Occipital lobe (tissue), 2 donors: ENCODE data around the gene CCDC116. TPM values are rescaled to one million over a fixed set of nuclear protein-coding genes. Genes with fewer than 3 reads are reported as not detected.
"Not testable (repeated sequence)": the region's sequence is repeated elsewhere in the genome, so short reads cannot be mapped to it uniquely, and the experiment has no call there.

Experiments used
- DNase-seq: peaks from one replicate; lab custom pipeline; 2025; lab: John Stamatoyannopoulos, UW
- total RNA-seq: library from RNA; depleted of rRNA; stranded (reverse); fragments of >200 nt; gene quantifications from one replicate; pipeline ENCODE4 v1.2.3, GENCODE V29; 2014

The CCDC116 gene, protein sequence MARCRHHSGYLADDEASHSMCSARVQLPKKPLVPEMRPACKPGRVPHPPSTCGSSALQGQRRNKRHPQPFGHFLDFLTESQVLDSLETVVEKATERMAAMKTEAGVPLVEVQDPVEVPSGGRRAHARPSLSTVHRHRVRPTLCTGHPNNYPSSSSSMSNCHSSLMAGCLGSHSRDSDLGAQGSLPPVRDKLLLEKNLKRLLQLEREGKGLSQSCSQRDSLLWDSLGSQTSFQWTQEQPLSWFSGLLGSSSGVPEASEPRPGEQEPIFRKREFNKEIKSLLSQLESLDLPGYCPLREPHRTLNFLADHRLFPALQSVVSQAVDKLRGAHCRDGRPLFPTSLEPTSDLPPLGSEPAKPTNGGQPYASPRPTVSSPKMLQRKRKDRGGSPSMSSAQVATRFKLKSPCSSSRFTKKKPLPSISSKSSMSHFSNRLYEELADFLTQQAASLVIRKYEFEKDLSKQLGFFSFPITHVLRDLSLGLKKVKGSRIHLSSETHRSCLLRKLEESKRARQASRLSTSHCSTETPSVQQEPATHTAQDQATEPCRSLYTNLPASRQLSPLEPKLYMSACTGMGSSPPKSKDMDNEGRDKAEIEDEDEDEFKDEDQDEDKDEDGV
- total RNA-seq = 0.16 TPM

DNA sequence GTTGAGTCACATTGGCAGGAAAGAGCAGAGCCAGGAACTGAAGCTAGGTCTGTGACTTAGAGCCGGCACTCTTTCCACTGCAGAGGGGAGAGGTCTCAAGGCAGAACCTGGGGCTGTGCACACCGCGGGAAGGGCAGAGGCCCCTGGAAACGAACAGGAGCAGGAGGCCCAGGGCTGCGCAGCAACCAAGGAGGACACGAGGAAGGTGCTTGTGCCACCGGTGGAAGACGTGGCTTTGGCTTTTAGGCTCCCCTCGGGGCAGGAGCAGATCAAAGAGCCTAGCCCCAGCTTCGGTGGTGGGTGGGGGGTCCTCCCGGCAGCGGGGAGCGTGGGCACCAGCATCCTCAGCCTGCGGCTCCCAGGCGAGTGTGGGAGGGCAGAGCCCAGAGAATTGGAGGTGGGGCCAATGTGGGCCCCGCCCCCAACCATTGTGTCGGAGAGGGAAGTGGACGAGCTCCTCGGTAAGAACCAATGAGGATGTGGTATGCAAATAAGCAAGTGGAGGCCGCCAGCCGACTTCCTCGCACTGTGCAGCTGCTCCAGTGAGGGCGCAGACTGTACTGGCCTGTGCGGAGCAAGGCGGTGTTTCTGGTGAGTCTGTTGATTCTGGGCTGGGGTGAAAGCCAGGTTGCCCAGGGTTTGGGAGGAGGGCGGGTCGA, at the start of gene CCDC116:
Gene CCDC116, plus strand, starts transcription at position 524 of the 659 bp plus-strand sequence. CDS start 422 bp downstream, outside the sequence.
- DNase-seq = no peak

DNA sequence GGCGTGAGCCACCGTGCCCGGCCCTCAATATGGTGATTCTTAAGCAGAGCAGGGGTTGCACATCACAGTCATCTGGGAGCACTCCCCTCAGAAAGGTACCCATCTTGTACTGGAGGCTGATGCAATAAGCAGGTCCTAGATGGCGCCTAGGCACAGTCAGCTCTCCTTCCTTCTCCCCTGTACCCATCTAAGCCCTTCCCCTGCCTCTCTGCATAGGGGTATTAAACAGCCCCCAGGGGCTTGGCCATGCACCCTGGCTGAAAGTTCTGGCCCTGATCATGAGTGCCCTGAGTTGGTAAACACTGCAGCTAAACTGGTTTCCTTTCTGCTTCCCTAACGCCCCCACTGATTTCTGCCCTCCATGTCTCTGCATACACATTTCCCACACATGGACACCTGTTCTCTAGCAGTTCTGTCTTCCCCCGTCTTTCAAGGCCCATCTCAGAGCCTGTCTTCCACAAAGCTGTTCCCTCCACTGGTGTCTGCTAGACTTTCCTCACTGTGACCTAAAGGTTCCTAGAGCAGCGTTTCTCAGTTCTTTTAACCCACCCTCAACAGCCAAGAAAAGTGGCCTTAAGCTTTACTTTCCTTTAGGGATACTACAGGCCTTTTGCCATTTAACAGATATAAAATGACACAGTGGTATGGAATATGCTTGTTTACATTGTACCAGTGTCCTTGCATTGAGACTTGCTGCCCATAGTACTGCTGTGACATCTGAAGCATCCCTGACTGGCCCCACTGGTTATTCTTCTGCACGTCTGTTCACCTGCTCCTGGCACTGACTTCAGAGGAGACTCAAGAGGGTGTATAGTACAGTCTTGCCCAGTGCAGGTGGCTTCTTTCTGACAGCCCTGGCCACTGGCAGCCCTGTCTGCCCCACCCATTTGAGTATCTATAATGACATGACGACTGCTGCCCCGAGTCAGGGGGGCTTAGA, 49.5 kb upstream of the CCDC116 start:
- DNase-seq = no peak

DNA sequence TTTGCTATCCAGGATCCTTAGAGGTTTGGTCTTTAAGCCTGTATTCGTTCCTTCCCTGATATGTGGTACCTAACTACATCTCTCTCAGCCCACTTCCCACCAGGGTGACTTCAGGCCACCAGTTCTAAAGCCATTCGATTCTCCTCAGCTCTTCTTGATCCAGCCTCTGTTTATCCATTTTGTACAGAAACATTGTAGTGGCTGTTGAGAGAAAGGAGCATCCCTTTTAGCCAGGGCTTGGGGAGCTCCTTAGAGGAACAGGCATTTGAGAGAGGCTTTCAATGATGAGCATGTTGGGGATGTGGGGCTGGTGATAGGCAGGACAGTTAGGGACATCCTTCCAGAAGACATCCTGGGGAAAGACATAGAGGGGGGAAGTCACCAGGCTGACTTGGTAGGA, 47.2 kb upstream of the CCDC116 start:
- no peak for DNase-seq

DNA sequence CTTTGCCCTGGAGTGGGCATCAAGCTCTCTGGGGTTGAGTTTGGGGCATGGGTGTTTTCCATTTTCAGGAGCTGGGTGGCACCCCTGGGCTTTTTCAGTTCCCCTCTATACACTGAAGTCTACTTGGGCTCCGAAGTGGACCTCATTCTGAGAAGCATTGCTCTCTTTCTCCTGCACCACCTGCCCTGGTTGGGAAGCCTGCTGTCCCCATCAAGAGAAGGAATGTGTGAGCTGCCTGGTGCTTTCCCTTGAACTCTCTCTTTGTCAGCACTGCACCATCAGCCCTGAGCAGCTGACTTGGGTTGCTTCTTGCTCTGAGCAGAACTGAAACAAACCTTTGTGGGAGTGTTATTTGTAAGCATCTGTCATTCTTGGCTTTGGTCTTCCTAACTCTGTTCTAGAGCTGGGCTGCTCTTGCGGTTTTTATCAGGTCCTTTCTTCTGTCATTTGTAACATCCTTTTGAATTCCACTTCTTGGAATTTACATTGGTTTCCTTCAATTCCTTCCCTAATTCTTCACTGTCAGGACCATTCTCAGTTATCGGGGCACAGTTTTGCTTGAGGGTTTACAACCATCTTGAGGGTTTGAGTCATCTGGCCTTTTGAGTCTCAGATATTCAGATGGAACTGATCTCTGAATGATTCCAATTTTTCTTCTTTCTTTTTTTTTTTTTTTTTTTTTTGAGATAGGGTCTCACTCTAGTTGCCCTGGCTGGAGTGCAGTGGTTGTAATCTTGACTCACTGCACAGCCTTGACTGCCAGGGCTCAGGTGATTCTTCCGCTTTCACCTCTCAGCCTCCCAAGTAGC, 44.6 kb upstream of the CCDC116 start:
- peak; percentile 27 for DNase-seq

DNA sequence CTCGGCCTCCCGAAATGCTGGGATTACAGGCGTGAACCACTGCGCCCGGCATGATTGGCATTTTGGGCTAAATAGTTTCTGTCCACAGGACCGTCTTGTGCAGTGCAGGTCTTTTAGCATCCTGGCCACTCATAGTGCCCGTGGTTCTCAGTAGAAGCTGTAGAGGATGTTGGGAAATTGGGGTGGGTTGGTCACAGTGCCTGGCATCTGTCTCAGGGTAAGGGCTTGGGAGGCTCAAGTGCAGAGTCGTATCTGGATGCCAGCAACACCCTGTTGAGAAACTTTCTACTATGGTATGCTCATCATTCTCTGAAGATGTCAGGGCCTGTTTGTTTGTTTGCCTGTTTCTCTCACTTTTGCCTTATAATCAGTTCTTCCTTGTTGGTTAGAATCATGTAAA, 43.2 kb upstream of the CCDC116 start:
- no peak for DNase-seq

DNA sequence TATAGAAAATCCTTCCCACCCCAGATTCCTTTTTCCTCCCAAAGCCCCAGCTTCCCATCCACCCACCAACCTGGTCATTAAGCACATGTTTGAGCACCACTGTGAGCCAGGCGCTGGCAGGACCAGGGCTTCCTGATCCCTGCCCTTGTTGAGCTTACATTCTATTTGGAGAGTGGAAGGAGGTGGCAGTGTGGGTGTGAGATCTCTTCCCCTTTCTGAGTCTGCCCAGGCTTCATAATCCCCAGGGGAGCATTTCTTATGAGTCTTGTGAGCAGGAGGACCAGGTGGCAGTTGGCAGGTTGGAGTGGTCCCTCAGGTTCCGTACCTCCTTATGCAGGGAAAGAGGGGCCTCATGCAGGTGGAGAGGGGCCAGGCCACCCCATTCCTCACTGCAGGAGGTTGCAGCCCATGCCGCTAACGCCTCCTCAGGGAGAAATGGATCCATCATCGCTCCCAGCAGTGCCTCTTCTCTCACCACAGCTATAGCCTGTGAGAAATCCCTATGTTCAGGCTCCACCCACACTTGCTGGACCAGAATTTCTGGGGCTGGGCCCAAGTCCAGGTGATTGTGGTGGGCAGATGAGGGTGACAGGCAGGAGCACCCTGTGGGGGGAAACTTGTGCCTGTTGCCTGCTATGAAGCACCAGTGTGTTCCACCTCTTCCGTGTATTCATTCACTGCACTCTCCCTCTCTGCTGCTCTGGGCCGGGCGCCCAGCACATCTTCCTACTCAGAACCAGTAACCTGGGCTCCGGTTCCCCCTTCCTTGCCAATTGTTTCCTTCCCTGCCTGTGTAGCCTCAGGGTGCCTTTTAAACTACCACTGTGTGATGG, 41.5 kb upstream of the CCDC116 start:
- peak; percentile 60 for DNase-seq

DNA sequence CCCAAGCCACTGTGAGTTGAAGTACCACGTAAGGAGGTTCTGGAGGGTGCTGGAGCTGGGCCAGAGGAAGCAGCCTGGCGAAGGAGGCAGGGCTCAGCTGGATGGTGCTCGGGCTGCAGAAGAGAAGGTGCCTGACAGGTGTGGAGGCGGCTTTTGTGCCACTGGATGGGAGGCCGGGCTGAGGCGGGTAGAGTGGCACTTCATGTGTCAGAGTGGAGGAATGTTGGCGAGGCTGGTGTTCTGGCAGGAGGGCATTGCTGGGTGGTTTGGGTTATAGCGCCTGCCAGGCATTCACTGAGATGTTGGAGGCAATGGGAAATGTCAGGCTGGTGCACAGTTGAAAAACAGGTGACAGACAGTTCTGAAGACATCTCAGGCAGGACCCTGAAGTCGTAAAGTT, 40.9 kb upstream of the CCDC116 start:
- DNase-seq = no peak

DNA sequence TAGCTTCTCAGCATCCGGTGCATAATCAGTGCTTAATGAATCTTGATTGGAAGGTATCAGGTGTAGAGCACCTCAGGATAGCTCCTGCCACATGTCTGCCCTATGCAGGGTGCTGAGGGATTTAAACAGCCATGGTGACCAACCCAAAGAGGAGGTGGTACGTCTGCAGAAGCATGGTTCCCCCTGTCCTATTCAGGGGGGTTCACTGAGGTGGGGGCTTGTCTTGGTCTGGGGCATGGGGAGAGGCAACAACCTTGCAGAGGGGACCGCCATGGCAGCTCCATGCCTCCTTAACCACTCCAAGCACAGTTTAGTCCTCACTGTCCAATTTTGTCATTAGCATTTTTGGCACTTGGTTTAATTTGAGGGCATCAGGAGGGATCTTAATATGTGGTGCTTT, 40.1 kb upstream of the CCDC116 start:
- DNase-seq = no peak

DNA sequence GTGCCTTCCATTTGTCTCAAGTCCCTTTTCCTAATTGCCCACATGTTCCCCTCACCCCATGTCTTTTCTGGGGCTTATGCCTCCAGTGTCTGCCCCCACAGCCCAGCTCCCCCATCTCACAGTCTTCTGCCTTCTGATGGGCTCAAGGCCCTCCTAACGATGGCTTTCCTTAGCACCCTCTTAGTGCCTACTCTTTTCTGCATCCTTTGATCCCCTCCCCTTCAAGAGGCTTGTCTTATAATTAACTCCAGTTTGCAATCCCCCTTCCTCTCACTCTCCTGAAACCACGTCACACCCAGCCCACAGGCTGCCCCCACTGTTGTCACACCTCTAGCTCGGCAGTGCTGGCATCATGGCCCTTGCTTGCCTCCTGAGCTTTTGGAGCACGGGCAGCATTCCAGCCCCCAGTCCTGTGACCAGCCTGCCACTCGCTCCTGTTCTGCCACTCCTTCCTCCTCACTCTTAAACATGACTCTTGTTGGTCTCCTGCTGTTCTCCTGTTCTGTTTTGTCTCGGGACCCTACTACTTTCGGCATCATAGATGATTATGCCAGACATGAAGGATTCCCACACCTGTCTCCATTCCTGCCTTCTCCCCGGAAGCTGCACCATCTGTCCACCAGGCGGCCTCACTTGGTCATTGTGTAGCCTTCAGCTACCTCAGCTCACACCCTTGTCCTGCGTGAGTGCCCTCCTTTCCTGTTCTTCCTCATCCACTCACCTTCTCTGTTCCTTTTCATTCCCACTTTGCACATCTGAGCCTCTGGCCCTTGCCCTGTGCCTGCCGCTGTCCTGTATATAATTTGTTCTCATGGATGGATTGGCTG, 38.9 kb upstream of the CCDC116 start:
- DNase-seq = no peak

DNA sequence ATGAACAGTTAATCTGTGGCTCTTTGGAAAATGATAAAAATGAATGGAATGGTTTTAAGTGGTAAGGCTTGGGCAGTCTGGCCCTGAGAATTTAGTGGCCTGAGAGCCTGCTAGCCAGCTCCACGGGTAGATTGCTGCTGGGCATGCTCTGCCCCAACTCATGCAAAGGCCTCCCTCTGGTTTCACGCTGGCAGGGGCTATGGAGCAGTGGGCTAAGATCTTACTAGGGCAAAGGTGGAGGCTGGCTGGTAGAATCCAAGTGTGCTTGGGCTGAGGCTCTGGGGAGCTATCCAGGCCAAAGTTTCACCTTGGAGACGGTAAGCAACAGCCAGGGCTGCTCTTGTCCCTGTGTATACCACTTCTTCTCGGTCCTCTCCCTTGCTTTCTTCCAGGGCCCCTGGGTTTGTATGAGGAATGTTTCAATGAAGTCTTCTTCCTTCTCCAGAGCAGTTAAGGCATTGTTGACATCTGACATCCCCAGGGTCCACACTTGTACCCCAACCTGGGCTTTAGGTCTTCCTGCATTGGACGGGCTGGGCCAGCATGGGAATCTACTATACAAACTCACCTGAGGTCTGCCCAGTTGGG, 37.6 kb upstream of the CCDC116 start:
- DNase-seq = no peak

DNA sequence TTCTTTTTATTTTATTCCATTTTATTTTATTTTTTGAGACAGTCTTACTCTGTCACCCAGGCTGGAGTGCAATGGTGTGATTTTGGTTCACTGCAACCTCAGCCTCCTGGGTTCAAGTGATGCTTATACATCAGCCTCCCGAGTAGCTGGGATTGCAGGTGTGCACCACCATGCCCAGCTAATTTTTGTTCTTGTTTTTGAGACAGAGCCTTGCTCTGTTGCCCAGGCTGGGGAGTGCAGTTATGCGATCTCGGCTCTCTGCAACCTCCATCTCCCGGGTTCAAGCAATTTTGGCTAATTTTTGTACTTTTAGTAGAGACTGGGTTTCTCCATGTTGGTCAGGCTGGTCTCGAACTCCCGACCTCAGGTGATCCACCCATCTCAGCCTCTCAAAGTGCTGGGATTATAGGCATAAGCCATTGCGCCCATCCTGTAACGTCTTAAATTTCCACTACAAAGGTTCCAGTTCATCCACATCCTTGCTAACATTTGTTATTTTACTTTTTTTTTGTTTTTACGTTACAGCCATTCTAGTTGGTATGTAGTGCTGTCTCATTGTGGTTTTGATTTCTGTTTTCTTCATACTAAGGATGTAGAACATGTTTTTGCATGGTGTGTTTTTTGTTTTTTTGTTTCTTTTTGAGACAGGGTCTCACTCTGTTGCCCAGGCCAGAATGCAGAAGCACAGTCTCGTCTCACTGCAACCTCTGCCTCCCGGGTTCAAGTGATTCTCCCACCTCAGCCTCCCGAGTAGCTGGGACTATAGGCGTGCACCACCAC, 36.0 kb upstream of the CCDC116 start:
- not testable (repeated sequence) for DNase-seq

DNA sequence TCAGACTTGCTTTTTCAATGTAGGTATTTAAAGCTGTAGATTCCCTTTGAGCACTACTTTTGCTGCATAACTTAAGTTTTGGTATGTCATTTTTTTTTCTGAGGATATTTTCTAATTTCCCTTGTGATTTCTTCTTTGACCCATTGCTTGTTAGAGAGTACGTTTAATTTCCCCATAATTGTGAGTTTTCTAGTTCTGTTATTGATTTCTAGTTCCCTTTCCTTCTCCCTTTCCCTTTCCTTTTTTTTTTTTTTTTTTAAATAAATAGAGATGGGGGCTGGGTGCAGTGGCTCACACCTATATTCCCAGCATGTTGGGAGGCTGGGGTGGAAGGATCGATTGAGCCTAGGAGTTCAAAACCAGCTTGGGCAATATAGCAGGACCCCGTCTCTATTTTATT, 34.3 kb upstream of the CCDC116 start:
- DNase-seq = no peak

DNA sequence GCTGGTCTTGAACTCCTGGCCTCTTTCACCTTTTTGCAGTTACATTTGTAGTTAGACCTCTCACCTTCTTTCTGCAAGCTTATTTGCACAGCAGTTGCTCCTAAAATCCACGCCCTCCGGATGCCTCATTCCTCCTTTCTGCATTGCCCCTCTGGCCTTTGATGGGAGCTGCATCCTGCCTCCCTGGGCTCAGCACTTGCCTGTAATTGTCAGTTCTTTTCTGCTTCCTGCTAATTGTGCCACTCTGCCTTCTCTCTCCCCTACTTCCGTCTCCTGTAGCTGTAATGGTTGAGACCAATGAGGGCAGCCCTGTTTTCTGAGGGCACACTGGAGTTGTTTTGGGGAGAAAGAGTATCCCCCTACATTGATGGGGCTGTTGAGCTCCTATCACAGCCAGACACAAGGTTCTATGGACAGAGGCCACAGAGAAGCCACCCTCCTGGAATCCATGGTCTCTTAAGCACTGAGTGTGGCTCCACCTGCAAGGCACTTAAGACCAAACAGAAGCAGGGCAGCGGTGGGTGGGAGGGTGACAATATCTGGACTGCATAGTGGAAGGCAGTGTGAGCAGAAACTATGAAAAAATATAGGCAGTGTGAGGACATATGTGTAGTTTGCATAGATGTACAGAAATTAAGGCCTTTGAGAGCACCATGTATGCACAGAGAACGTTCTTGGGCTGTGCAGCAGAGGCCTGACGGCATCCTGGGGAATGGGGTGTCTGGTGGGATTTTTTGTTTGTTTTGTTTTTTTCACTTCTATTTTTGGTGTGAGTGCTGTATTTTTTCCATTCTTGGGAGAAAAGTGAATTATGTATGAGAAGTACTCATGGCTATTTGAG, 33.3 kb upstream of the CCDC116 start:
- DNase-seq = no peak

DNA sequence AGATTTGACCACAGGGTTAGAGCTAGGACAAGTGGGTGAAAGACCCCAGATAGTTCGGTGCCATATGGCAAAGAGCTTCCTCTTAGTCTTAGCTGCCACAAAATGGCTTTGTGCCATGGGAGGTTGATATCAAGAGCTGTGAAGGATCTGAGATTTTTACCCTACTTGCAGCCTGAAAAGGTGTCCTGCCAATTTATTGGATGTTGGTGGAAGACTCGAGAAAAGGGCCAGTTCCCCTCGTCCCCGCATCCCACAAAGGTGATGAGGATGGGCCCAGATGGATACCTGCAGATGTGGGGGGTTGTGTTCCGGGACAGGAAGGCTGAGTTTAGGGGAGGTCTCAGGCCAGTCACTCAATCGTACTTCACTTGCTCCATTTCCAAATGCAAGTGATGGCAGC, 30.0 kb upstream of the CCDC116 start:
- no peak for DNase-seq

DNA sequence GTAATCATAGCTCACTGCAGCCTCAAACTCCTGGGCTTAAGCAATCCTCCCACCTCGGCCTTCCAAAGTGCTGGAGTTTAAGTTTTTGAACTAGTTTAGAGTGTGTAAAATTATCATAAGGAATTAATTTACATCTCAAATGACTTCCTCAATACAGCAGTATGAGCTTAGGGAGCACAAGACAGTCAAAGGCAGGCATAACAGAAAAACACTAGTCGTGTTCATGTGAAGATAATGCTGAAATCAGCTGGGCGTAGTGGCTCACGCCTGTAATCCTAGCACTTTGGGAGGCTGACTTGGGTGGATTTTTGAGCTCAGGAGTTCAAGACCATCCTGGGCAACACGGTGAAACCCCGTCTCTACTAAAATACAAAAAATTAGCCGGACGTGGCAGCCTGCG, 28.6 kb upstream of the CCDC116 start:
- DNase-seq = no peak

DNA sequence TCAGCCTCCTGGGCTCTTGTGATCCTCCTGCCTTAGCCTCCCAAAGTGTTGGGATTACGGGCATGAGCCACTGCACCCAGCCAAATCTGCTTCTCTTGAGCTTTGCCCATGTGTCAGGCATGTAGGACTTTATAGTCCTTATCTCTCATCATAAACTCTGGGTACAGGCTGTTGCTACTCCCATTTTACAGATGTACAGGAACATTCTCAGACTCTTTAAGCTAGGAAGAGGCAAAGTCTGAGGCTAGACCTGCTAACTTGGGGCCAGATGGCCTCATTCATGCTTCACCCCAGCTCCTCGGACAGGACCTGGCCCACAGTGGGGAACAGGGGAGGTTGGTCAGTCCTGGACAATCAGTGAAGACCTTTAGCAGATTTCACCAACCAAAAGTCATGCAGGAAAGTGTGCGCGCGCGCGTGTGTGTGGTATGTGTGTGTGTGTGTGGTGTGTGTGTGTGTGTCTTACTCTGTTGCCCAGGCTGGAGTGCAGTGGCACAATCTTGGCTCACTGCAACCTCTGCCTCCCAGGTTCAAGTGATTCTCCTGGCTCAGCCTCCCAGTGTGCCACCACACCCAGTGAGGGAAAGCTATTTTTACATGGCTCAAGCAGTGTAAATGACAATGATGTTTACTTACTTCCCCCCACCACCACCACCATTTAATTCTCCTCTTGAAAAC, 26.5 kb upstream of the CCDC116 start:
- DNase-seq = no peak
